Activated naive CD4-positive, alpha-beta T cell treated with anti-CD3 and anti-CD28 coated beads, Interleukin-2, amount 10 ng/mL, durations not matched to agents 7 days and 5 days (primary cell): ENCODE measurements around the gene DCPS.
"Not testable (repeated sequence)": the region's sequence is repeated elsewhere in the genome, so short reads cannot be mapped to it uniquely, and the experiment has no call there.

Experiments
- CTCF ChIA-PET: fragments of 350-600 bp; sonication (Branson Sonifier 250); formaldehyde crosslinking; loops from one replicate; lab custom pipeline; 2021; ENCODE audit warnings: antibody characterized with exemption; lab: Charles Lee
- DNase-seq: peaks from one replicate; pipeline ENCODE4 v3.0.0-alpha.2; 2020
- H3K27ac Mint-ChIP-seq: one replicate; pipeline ENCODE4 v1.8.0; 2021; ENCODE audit warnings: mild to moderate bottlenecking, moderate library complexity, mixed read lengths
- H3K27me3 Mint-ChIP-seq: one replicate; pipeline ENCODE4 v1.8.0; 2021; ENCODE audit warnings: mild to moderate bottlenecking, mixed read lengths
- H3K36me3 Mint-ChIP-seq: one replicate; pipeline ENCODE4 v1.8.0; 2021; ENCODE audit warnings: mixed read lengths
- H3K4me1 Mint-ChIP-seq: one replicate; pipeline ENCODE4 v1.8.0; 2021; ENCODE audit warnings: mixed read lengths
- H3K4me3 Mint-ChIP-seq: one replicate; pipeline ENCODE4 v1.8.0; 2021; ENCODE audit warnings: mild to moderate bottlenecking, moderate library complexity, mixed read lengths
- H3K9me3 Mint-ChIP-seq: one replicate; pipeline ENCODE4 v1.8.0; 2021; ENCODE audit warnings: mixed read lengths

DCPS gene

GRCh38 chr11:126337474-126338241, 33.8 kb downstream of the DCPS start:
- H3K36me3 Mint-ChIP-seq = peaks cover 29% of the 10 kb centered on the region
- DNase-seq = no peak
- no peak overlapping the region for H3K27ac Mint-ChIP-seq
- peaks cover 22% of the 10 kb centered on the region for H3K4me1 Mint-ChIP-seq
- H3K4me3 Mint-ChIP-seq = no peak overlapping the region
- no peaks in the 10 kb centered on the region for H3K27me3 Mint-ChIP-seq
- CTCF ChIA-PET = interaction anchor here (1.0 kb wide), 1 partner anchor 27 kb away, joined by 3 read pairs; no protein-coding TSS in a partner anchor
- H3K9me3 Mint-ChIP-seq = no peaks in the 10 kb centered on the region

- H3K9me3 Mint-ChIP-seq = no peaks in the 10 kb centered on the region
- H3K27ac Mint-ChIP-seq = no peak overlapping the region
- H3K27me3 Mint-ChIP-seq = no peaks in the 10 kb centered on the region
- no peak for DNase-seq
- H3K4me3 Mint-ChIP-seq = no peak overlapping the region
- peaks cover 23% of the 10 kb centered on the region for H3K36me3 Mint-ChIP-seq
- peaks cover 22% of the 10 kb centered on the region for H3K4me1 Mint-ChIP-seq
- CTCF ChIA-PET = interaction anchor here (1.0 kb wide), 1 partner anchor 28 kb away, joined by 3 read pairs; no protein-coding TSS in a partner anchor
These were observed 34.6 kb downstream of the DCPS start for GRCh38 chr11:126338346-126339055.

- H3K4me3 Mint-ChIP-seq = no peak overlapping the region
- peaks cover 22% of the 10 kb centered on the region for H3K36me3 Mint-ChIP-seq
- no peaks in the 10 kb centered on the region for H3K9me3 Mint-ChIP-seq
- CTCF ChIA-PET = no interaction called here
- peaks cover 22% of the 10 kb centered on the region for H3K4me1 Mint-ChIP-seq
- DNase-seq = no peak
- no peaks in the 10 kb centered on the region for H3K27me3 Mint-ChIP-seq
- H3K27ac Mint-ChIP-seq = no peak overlapping the region
These were observed 35.4 kb downstream of the DCPS start for GRCh38 chr11:126339073-126339862.

- Mint-ChIP-seq H3K4me1 (peaks cover 23% of the 10 kb centered on the region), H3K4me3 (no peak overlapping the region), H3K27ac (no peak overlapping the region), H3K27me3 (no peaks in the 10 kb centered on the region), H3K9me3 (no peaks in the 10 kb centered on the region), H3K36me3 (peaks cover 24% of the 10 kb centered on the region)
- CTCF ChIA-PET = interaction anchor here (0.6 to 1.4 kb wide), 2 partner anchors 29 to 36 kb away, joined by 3 read pairs; partner anchors contain the start of gene DCPS
- no peak for DNase-seq
These were observed 36.1 kb downstream of the DCPS start for GRCh38 chr11:126339863-126340434.

- CTCF ChIA-PET = interaction anchor here (1.2 to 1.6 kb wide), 3 partner anchors 30 to 139 kb away, joined by 3 read pairs; no protein-coding TSS in a partner anchor
- Mint-ChIP-seq H3K36me3 (peaks cover 27% of the 10 kb centered on the region), H3K4me1 (peaks cover 24% of the 10 kb centered on the region), H3K4me3 (no peak overlapping the region), H3K9me3 (no peaks in the 10 kb centered on the region), H3K27me3 (no peaks in the 10 kb centered on the region), H3K27ac (no peak overlapping the region)
- DNase-seq = no peak
These were observed 37.2 kb downstream of the DCPS start for GRCh38 chr11:126340960-126341606.

- H3K4me1 Mint-ChIP-seq = peaks cover 21% of the 10 kb centered on the region
- no peak overlapping the region for H3K27ac Mint-ChIP-seq
- DNase-seq = no peak
- H3K36me3 Mint-ChIP-seq = peaks cover 29% of the 10 kb centered on the region
- H3K4me3 Mint-ChIP-seq = no peak overlapping the region
- H3K27me3 Mint-ChIP-seq = no peaks in the 10 kb centered on the region
- CTCF ChIA-PET = interaction anchor here (1.2 to 1.6 kb wide), 2 partner anchors 34 to 138 kb away, joined by 3 read pairs; no protein-coding TSS in a partner anchor
- H3K9me3 Mint-ChIP-seq = no peaks in the 10 kb centered on the region
These were observed 37.9 kb downstream of the DCPS start for GRCh38 chr11:126341760-126342161.

- Mint-ChIP-seq H3K27ac (no peak overlapping the region), H3K36me3 (peaks cover 29% of the 10 kb centered on the region), H3K4me1 (peaks cover 21% of the 10 kb centered on the region), H3K9me3 (no peaks in the 10 kb centered on the region), H3K27me3 (no peaks in the 10 kb centered on the region), H3K4me3 (no peak overlapping the region)
- DNase-seq = no peak
- CTCF ChIA-PET = no interaction called here
These were observed 39.2 kb downstream of the DCPS start for GRCh38 chr11:126343051-126343450.

GRCh38 chr11:126344141-126345080, 40.6 kb downstream of the DCPS start:
- H3K4me1 Mint-ChIP-seq = peaks cover 21% of the 10 kb centered on the region
- no peaks in the 10 kb centered on the region for H3K9me3 Mint-ChIP-seq
- H3K27ac Mint-ChIP-seq = peak overlapping the region; percentile 64

GRCh38 chr11:126345283-126345682, 41.4 kb downstream of the DCPS start:
- H3K4me3 Mint-ChIP-seq = no peak overlapping the region
- DNase-seq = no peak
- H3K4me1 Mint-ChIP-seq = peaks cover 21% of the 10 kb centered on the region
- H3K27me3 Mint-ChIP-seq = no peaks in the 10 kb centered on the region
- no peaks in the 10 kb centered on the region for H3K9me3 Mint-ChIP-seq
- CTCF ChIA-PET = no interaction called here
- no peak overlapping the region for H3K27ac Mint-ChIP-seq
- peaks cover 29% of the 10 kb centered on the region for H3K36me3 Mint-ChIP-seq

More at GRCh38 chr11:126344141-126345080, 40.6 kb downstream of the DCPS start:
- no peak for DNase-seq
- H3K27me3 Mint-ChIP-seq = no peaks in the 10 kb centered on the region
- CTCF ChIA-PET = no interaction called here
- H3K4me3 Mint-ChIP-seq = no peak overlapping the region
- peaks cover 30% of the 10 kb centered on the region for H3K36me3 Mint-ChIP-seq

- no peaks in the 10 kb centered on the region for H3K27me3 Mint-ChIP-seq
These were observed 42.1 kb downstream of the DCPS start for GRCh38 chr11:126345759-126346585.

GRCh38 chr11:126346586-126346940, 42.7 kb downstream of the DCPS start:
- CTCF ChIA-PET = no interaction called here
- no peak overlapping the region for H3K4me3 Mint-ChIP-seq
- peaks cover 32% of the 10 kb centered on the region for H3K36me3 Mint-ChIP-seq
- H3K27me3 Mint-ChIP-seq = no peaks in the 10 kb centered on the region
- H3K27ac Mint-ChIP-seq = peak overlapping the region; percentile 63
- H3K9me3 Mint-ChIP-seq = no peaks in the 10 kb centered on the region
- H3K4me1 Mint-ChIP-seq = peaks cover 26% of the 10 kb centered on the region
- no peak for DNase-seq

More at GRCh38 chr11:126345759-126346585, 42.1 kb downstream of the DCPS start:
- no peak for DNase-seq
- CTCF ChIA-PET = no interaction called here
- peaks cover 25% of the 10 kb centered on the region for H3K4me1 Mint-ChIP-seq
- peak overlapping the region; percentile 63 for H3K27ac Mint-ChIP-seq
- no peak overlapping the region for H3K4me3 Mint-ChIP-seq
- H3K36me3 Mint-ChIP-seq = peaks cover 34% of the 10 kb centered on the region
- H3K9me3 Mint-ChIP-seq = no peaks in the 10 kb centered on the region

- DNase-seq, CTCF ChIA-PET, H3K4me3 Mint-ChIP-seq, H3K27me3 Mint-ChIP-seq, H3K27ac Mint-ChIP-seq, H3K9me3 Mint-ChIP-seq: not testable (repeated sequence)
- Mint-ChIP-seq H3K4me1 (peaks cover 22% of the 10 kb centered on the region), H3K36me3 (peaks cover 30% of the 10 kb centered on the region)
These were observed 43.1 kb downstream of the DCPS start for GRCh38 chr11:126346946-126347345.
